ENCODE measurements around the gene LRCH1. TPM values are rescaled to one million over a fixed set of nuclear protein-coding genes. Genes with fewer than 3 reads are reported as not detected.

The LRCH1 gene
- total RNA-seq, 1 experiment from 2014 or later, result 10.5 TPM

- no peaks in the 10 kb centered on the region for H3K4me1 ChIP-seq (replicated peaks; ENCODE audit: insufficient read depth)
- H3K36me3 ChIP-seq (ENCODE audit: low read depth), result no peaks in the 10 kb centered on the region
- H3K4me2 ChIP-seq, result no peak overlapping the region
- H3K27ac ChIP-seq, result no peak overlapping the region
- no peak overlapping the region for H3K4me3 ChIP-seq
- H3K9me2 ChIP-seq (ENCODE audit: insufficient read depth), result no peaks in the 10 kb centered on the region
- H3K9me3 ChIP-seq (ENCODE audit: insufficient read depth, low read depth), result no peaks in the 10 kb centered on the region
- DNase-seq, result no peak
- BruUV-seq (replicated peaks), result no TSS peak
- H4K20me1 ChIP-seq (ENCODE audit: insufficient read depth), result peaks cover 3% of the 10 kb centered on the region; the same call in 1 of the 2 replicates
- no peak overlapping the region for H2AFZ ChIP-seq
- H3K79me2 ChIP-seq (ENCODE audit: low read depth), result peaks cover 17% of the 10 kb centered on the region
- ChIA-PET CTCF (no interaction called here), POLR2A (ENCODE audit: unreplicated experiment) (no interaction called here)
- no peaks in the 10 kb centered on the region for H3F3A ChIP-seq (ENCODE audit: insufficient read depth, low read depth)
- no peak for TF ChIP-seq EZH2 (IDR thresholded peaks at IDR 0.05; ENCODE audit: low read depth)
- no peak for TF ChIP-seq CTCF (conservative IDR thresholded peaks at IDR 0.05)
- intact Hi-C loops (cut with micrococcal nuclease; ENCODE audit: unreplicated experiment), result no loop called here
- no peaks in the 10 kb centered on the region for H3K27me3 ChIP-seq (ENCODE audit: insufficient read depth, low read depth)
Measured at GRCh38 chr13:46572752-46573431, 19.9 kb downstream of the LRCH1 start.

GRCh38 chr13:46575301-46575771 lies 22.4 kb downstream of the LRCH1 start:
- no peak for DNase-seq
- Histone ChIP-seq H3K36me3 (ENCODE audit: low read depth) (no peaks in the 10 kb centered on the region), H3K27ac (no peak overlapping the region), H3F3A (ENCODE audit: insufficient read depth, low read depth) (no peaks in the 10 kb centered on the region), H3K4me3 (no peak overlapping the region), H3K4me1 (replicated peaks; ENCODE audit: insufficient read depth) (no peaks in the 10 kb centered on the region), H2AFZ (no peak overlapping the region), H3K9me3 (ENCODE audit: insufficient read depth, low read depth) (no peaks in the 10 kb centered on the region), H3K79me2 (ENCODE audit: low read depth) (peaks cover 12% of the 10 kb centered on the region; the same call in 1 of the 2 replicates), H3K27me3 (ENCODE audit: insufficient read depth, low read depth) (no peaks in the 10 kb centered on the region), H3K9me2 (ENCODE audit: insufficient read depth) (no peaks in the 10 kb centered on the region), H4K20me1 (ENCODE audit: insufficient read depth) (no peaks in the 10 kb centered on the region), H3K4me2 (no peak overlapping the region)
- no TSS peak for BruUV-seq (replicated peaks)
- POLR2A ChIA-PET (ENCODE audit: unreplicated experiment), result no interaction called here
- CTCF ChIA-PET, result interaction anchor here (0.7 kb wide), 1 partner anchor 610 kb away, joined by 4 read pairs; no protein-coding TSS in a partner anchor
- intact Hi-C loops (cut with micrococcal nuclease; ENCODE audit: unreplicated experiment), result no loop called here
- no peak for TF ChIP-seq EZH2 (IDR thresholded peaks at IDR 0.05; ENCODE audit: low read depth)
- TF ChIP-seq CTCF (conservative IDR thresholded peaks at IDR 0.05), result no peak

GRCh38 chr13:46575818-46576221 lies 22.9 kb downstream of the LRCH1 start:
- H4K20me1 ChIP-seq (ENCODE audit: insufficient read depth), result no peaks in the 10 kb centered on the region

More at GRCh38 chr13:46575818-46576221, 22.9 kb downstream of the LRCH1 start:
- ChIA-PET CTCF (no interaction called here), POLR2A (ENCODE audit: unreplicated experiment) (no interaction called here)
- H3K4me3 ChIP-seq, result no peak overlapping the region
- H3K27ac ChIP-seq, result no peak overlapping the region
- no peak overlapping the region for H3K4me2 ChIP-seq
- DNase-seq, result no peak
- no peaks in the 10 kb centered on the region for H3K36me3 ChIP-seq (ENCODE audit: low read depth)
- BruUV-seq (replicated peaks), result no TSS peak
- H3F3A ChIP-seq (ENCODE audit: insufficient read depth, low read depth), result no peaks in the 10 kb centered on the region
- H2AFZ ChIP-seq, result no peak overlapping the region
- H3K9me2 ChIP-seq (ENCODE audit: insufficient read depth), result no peaks in the 10 kb centered on the region
- H3K9me3 ChIP-seq (ENCODE audit: insufficient read depth, low read depth), result no peaks in the 10 kb centered on the region
- no peaks in the 10 kb centered on the region for H3K4me1 ChIP-seq (replicated peaks; ENCODE audit: insufficient read depth)
- no peak for TF ChIP-seq EZH2 (IDR thresholded peaks at IDR 0.05; ENCODE audit: low read depth)
- no peak for TF ChIP-seq CTCF (conservative IDR thresholded peaks at IDR 0.05)
- peaks cover 16% of the 10 kb centered on the region; the same call in 1 of the 2 replicates for H3K79me2 ChIP-seq (ENCODE audit: low read depth)
- intact Hi-C loops (cut with micrococcal nuclease; ENCODE audit: unreplicated experiment), result no loop called here
- H3K27me3 ChIP-seq (ENCODE audit: insufficient read depth, low read depth), result no peaks in the 10 kb centered on the region

All from PC-9 (cell line).